ENCODE results near the gene SUGCT. TPM values are rescaled to one million over a fixed set of nuclear protein-coding genes. Genes with fewer than 3 reads are reported as not detected.

SUGCT gene
- total RNA-seq, 3 donors from 2014 or later: 2.3 to 4.5 (median 4.0) TPM

GRCh38 chr7:40842641-40843040 lies 707.8 kb downstream of the SUGCT start:
- no peak for TF ChIP-seq POLR2A (IDR thresholded peaks at IDR 0.05)
- TF ChIP-seq CTCF (IDR thresholded peaks at IDR 0.05): no peak
- TF ChIP-seq POLR2AphosphoS5 (IDR thresholded peaks at IDR 0.05): no peak
- Histone ChIP-seq H3K27me3 (no peaks in the 10 kb centered on the region), H3K4me1 (no peaks in the 10 kb centered on the region), H3K4me3 (no peak overlapping the region), H3K27ac (no peak overlapping the region), H3K9me3 (peaks cover 0 to 6% of the 10 kb centered on the region in 2 donors), H3K36me3 (no peaks in the 10 kb centered on the region)
- no peak for DNase-seq (ENCODE audit: low spot score in 2 of 2)
- intact Hi-C loops (cut with DNase I; ENCODE audit: low total_unique reads): no loop called here

GRCh38 chr7:40843338-40843985 lies 708.7 kb downstream of the SUGCT start:
- intact Hi-C loops (cut with DNase I; ENCODE audit: low total_unique reads): no loop called here
- Histone ChIP-seq H3K27ac (peak overlapping the region in 1 of 2 donors; percentile 38), H3K27me3 (no peaks in the 10 kb centered on the region), H3K36me3 (no peaks in the 10 kb centered on the region), H3K9me3 (peaks cover 0 to 6% of the 10 kb centered on the region in 2 donors), H3K4me3 (no peak overlapping the region), H3K4me1 (no peaks in the 10 kb centered on the region)
- DNase-seq (ENCODE audit: low spot score in 2 of 2): no peak
- no peak for TF ChIP-seq CTCF (IDR thresholded peaks at IDR 0.05)
- TF ChIP-seq POLR2AphosphoS5 (IDR thresholded peaks at IDR 0.05): no peak
- no peak for TF ChIP-seq POLR2A (IDR thresholded peaks at IDR 0.05)

- TF ChIP-seq POLR2AphosphoS5 (IDR thresholded peaks at IDR 0.05): no peak
- no peak for TF ChIP-seq CTCF (IDR thresholded peaks at IDR 0.05)
- TF ChIP-seq POLR2A (IDR thresholded peaks at IDR 0.05): no peak
Measured at GRCh38 chr7:40845943-40846342, 711.1 kb downstream of the SUGCT start.

GRCh38 chr7:40847921-40848320 lies 713.1 kb downstream of the SUGCT start:
- no peak overlapping the region for H3K4me3 ChIP-seq
- H3K4me1 ChIP-seq: no peaks in the 10 kb centered on the region
- H3K27me3 ChIP-seq: no peaks in the 10 kb centered on the region
- TF ChIP-seq CTCF (IDR thresholded peaks at IDR 0.05) (no peak), POLR2AphosphoS5 (IDR thresholded peaks at IDR 0.05) (no peak), POLR2A (IDR thresholded peaks at IDR 0.05) (no peak)
- H3K27ac ChIP-seq: no peak overlapping the region
- no peak for DNase-seq (ENCODE audit: low spot score in 2 of 2)
- H3K36me3 ChIP-seq: no peaks in the 10 kb centered on the region
- intact Hi-C loops (cut with DNase I; ENCODE audit: low total_unique reads): no loop called here
- peaks cover 0 to 6% of the 10 kb centered on the region in 2 donors for H3K9me3 ChIP-seq

More at GRCh38 chr7:40845943-40846342, 711.1 kb downstream of the SUGCT start:
- no peaks in the 10 kb centered on the region for H3K4me1 ChIP-seq
- H3K36me3 ChIP-seq: no peaks in the 10 kb centered on the region
- intact Hi-C loops (cut with DNase I; ENCODE audit: low total_unique reads): no loop called here
- H3K27ac ChIP-seq: no peak overlapping the region
- DNase-seq (ENCODE audit: low spot score in 2 of 2): no peak
- no peak overlapping the region for H3K4me3 ChIP-seq
- no peaks in the 10 kb centered on the region for H3K27me3 ChIP-seq
- peaks cover 0 to 6% of the 10 kb centered on the region in 2 donors for H3K9me3 ChIP-seq

GRCh38 chr7:40848541-40849221 lies 713.9 kb downstream of the SUGCT start:
- H3K27ac ChIP-seq: no peak overlapping the region
- H3K36me3 ChIP-seq: no peaks in the 10 kb centered on the region
- H3K4me1 ChIP-seq: no peaks in the 10 kb centered on the region
- intact Hi-C loops (cut with DNase I; ENCODE audit: low total_unique reads): no loop called here
- DNase-seq (ENCODE audit: low spot score in 2 of 2): no peak
- TF ChIP-seq POLR2AphosphoS5 (IDR thresholded peaks at IDR 0.05): no peak
- no peak for TF ChIP-seq CTCF (IDR thresholded peaks at IDR 0.05)
- no peak for TF ChIP-seq POLR2A (IDR thresholded peaks at IDR 0.05)
- no peak overlapping the region for H3K4me3 ChIP-seq
- H3K9me3 ChIP-seq: peaks cover 0 to 6% of the 10 kb centered on the region in 2 donors
- no peaks in the 10 kb centered on the region for H3K27me3 ChIP-seq
